H1 (cell line): ENCODE results near the gene LRRFIP1.

Source experiments
- CHD1 ChIP-seq: IDR thresholded peaks from 2 replicates; pipeline ENCODE4 v1.6.1; 2012; ENCODE audit warnings: low read depth, low read length, improper control_type of control experiment
- KDM1A ChIP-seq: fragments of 200-600, 300-600 bp; sonication (generic); IDR thresholded peaks from 2 replicates; pipeline ENCODE4 v1.7.1; 2016; ENCODE audit warnings: mild to moderate bottlenecking, low read length, borderline replicate concordance
- MAX ChIP-seq: IDR thresholded peaks from 2 replicates; pipeline ENCODE4 v1.6.1; 2012; ENCODE audit warnings: inconsistent platforms

GRCh38 chr2:237819231-237819630 is 191.8 kb downstream of the LRRFIP1 start:
- TF ChIP-seq KDM1A (no peak), MAX (no peak), CHD1 (no peak)
